ENCODE measurements around the gene LRRK2.
"Not testable (repeated sequence)": the region's sequence is repeated elsewhere in the genome, so short reads cannot be mapped to it uniquely, and the experiment has no call there.

LRRK2 gene

GRCh38 chr12:40248585-40249297 lies 23.9 kb downstream of the LRRK2 start:
- DNase-seq (ENCODE audit: low spot score): no peak

GRCh38 chr12:40250652-40251051 lies 25.9 kb downstream of the LRRK2 start:
- not testable (repeated sequence) for DNase-seq (ENCODE audit: low spot score)

- DNase-seq (ENCODE audit: low spot score): no peak
These were observed 29.1 kb downstream of the LRRK2 start for GRCh38 chr12:40253936-40254335.

DNA sequence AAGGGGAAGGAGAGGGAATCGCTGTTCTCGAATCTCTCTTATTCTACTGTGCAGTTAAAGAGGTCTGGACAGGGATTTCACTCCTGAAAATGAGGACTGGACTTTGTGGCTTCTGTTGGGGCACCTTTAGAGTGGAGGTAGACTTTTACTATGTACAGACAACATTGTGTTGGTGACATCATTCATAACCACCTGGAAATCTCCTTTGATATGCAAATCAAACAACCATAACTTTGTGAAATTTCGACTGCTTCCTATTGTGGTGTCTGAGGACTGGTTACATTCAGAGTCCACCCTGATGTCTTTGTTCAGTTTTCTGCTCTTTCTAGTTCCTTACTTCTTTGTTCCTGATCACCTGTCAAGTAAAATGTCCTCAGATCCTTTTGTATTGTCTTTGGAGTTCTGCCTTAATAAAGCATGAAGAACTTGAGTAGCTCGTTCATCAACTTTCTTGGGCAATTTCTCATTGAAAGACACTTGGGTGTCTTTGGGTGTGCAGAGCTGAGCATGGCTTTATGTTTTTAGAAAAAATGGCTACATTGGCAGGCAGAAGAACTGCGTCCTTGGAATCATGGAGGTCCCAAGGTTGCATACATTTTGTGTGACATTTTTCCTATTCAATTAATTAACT lies 29.8 kb downstream of the LRRK2 start:
- DNase-seq (ENCODE audit: low spot score): no peak

DNA sequence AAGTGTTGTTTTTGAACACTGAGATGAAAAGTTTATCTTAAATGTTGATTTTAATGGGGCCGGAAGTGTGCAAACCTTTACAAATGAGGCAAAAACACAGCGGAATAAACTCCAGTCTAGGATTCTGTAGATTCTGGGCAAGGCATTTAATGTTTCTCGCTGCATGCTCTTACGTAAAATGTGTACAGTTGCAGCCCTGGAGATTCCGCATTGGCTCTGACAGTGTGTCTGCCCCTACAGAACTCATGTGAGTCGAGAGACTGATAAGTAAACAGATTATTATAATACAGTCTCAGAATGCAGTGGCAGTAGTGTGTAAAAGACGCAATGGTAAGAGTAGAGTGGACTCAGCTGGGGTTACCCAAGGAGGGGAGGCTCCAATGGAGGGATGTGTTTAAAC lies 33.6 kb downstream of the LRRK2 start:
- no peak for DNase-seq (ENCODE audit: low spot score)

- no peak for DNase-seq (ENCODE audit: low spot score)
These were observed 37.1 kb downstream of the LRRK2 start for GRCh38 chr12:40261937-40262336.

GRCh38 chr12:40262657-40263056 lies 37.9 kb downstream of the LRRK2 start:
- no peak for DNase-seq (ENCODE audit: low spot score)

DNA sequence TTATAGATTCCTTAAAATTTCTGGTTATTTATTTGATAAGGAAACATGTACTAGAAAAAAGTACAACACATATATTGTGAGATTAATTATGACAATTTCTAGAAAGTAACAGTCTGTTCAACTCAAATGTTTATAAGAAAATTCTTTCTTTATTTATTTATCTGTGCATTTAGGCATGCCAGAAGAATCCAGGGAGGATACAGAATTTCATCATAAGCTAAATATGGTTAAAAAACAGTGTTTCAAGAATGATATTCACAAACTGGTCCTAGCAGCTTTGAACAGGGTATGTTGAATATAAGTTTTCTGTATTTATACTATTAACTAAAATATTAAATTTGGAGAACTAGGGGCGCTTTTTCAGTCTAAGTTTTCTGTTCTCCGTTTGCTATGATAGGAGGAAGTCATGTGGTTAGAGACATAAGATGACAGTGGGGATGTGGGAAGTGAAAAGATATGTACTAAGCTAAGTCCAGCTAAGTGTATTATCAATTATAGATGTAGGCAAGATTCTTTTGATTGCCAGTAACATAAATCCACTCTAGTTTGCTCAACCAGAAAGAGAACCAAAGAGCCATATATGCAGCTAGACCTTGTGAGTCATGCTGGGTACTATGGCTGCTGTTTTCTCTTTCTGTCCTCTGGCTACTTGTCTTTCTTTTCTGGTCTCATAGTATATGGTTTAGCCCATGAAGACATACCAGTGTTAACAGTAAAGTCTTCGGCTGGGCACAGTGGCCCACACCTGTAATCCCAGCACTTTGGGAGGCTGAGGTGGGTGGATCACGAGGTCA lies 39.0 kb downstream of the LRRK2 start:
- DNase-seq (ENCODE audit: low spot score): no peak

GRCh38 chr12:40271981-40272664 lies 47.3 kb downstream of the LRRK2 start:
- no peak for DNase-seq (ENCODE audit: low spot score)

GRCh38 chr12:40281791-40282364 lies 57.1 kb downstream of the LRRK2 start:
- DNase-seq (ENCODE audit: low spot score): no peak

DNA sequence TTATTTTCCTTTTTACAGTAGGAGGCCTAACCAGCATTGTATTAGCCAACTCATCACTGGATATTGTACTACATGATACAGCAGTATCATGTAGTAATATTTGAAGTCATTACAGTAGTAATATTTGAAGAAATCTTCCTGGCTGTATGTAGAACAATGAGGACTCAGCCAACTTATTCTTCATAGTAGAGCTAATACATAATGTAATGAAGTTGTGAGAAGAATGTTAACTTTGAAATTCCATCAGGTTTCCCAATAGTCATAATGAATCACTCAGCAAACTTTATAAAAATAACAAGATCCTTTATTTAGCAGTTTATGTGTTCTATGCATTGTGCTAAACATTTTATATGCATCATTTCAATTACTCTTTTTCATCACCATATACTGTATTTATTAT lies 61.8 kb downstream of the LRRK2 start:
- no peak for DNase-seq (ENCODE audit: low spot score)

DNA sequence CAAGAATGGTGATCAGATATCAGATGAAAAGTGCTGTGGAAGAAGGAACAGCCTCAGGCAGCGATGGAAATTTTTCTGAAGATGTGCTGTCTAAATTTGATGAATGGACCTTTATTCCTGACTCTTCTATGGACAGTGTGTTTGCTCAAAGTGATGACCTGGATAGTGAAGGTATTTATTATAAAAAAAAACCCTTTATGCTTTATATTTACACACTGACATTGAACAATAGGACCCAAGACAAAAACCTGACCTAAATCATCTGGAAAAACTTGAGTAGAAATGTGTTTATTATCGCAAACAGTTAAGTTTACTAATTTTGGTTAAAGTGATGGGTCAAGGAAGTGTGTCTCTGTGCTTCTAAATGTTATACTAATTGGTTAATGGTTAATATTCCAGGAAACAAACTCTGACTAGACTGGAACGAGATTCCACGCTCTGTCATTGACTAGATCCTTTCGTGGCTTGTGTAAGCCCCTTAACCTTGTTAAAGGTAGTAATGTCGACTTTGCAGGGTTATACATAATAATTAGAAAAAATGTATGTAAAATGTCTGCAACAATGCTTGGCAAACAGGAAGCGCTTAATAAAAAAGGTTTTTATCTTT lies 62.7 kb downstream of the LRRK2 start:
- no peak for DNase-seq (ENCODE audit: low spot score)

DNA sequence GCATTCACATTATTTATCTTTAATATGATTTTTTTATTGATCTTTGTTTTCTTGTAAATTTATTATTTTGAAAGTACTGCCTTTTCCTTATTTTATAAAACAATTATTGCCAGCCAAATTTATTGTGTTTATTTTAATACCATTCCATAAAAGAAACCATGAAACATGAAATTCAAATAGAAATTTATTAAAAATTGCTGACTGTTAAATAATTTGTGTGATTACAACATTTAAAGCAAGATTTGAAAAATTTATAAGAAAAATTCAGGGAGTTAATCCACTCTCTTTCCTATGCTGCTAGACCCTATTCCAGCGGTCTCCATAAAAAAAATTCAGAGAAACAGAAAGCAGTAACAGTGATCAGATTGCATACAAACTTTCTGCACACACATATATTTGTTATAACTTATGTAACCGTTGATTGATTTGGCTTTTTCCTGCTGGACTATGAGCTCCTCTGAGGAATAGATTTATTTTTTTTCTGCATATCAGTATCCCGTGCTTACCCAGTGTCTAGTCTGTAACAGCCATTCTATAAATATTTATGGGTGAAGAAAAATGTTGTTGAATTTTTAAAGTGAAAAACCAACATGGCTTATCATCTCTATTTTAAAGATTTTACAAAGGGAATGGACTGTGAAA lies 68.1 kb downstream of the LRRK2 start:
- DNase-seq (ENCODE audit: low spot score): no peak

DNA sequence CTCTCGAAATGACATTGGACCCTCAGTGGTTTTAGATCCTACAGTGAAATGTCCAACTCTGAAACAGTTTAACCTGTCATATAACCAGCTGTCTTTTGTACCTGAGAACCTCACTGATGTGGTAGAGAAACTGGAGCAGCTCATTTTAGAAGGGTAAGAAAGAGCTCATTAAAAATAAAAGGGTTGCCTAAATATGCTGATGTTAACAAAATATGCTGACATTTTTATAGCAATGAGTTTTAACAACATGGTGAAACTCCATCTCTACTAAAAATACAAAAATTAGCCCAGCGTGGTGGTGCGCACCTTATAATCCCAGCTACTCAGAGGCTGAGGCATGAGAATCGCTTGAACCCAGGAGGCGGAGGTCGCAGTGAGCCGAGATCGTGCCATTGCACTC lies 73.5 kb downstream of the LRRK2 start:
- DNase-seq (ENCODE audit: low spot score): no peak

GRCh38 chr12:40300490-40300889 lies 75.7 kb downstream of the LRRK2 start:
- no peak for DNase-seq (ENCODE audit: low spot score)

DNA sequence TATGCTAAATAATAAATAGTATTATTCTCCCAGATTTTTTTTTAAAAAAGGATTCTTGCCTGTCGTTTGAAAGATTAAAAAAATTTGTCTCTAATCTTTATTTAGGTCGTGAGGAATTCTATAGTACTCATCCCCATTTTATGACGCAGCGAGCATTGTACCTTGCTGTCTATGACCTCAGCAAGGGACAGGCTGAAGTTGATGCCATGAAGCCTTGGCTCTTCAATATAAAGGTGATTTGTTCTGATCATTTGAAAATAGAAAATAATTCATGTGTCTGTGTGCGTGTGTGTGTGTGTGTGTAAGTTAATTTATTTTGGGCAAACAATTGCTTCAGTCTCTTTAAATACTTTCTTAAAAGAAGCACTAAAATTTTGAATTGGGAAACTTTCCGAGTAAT lies 84.2 kb downstream of the LRRK2 start:
- no peak for DNase-seq (ENCODE audit: low spot score)

GRCh38 chr12:40310211-40310610 lies 85.4 kb downstream of the LRRK2 start:
- DNase-seq (ENCODE audit: low spot score): no peak

GRCh38 chr12:40312196-40312595 lies 87.4 kb downstream of the LRRK2 start:
- no peak for DNase-seq (ENCODE audit: low spot score)

DNA sequence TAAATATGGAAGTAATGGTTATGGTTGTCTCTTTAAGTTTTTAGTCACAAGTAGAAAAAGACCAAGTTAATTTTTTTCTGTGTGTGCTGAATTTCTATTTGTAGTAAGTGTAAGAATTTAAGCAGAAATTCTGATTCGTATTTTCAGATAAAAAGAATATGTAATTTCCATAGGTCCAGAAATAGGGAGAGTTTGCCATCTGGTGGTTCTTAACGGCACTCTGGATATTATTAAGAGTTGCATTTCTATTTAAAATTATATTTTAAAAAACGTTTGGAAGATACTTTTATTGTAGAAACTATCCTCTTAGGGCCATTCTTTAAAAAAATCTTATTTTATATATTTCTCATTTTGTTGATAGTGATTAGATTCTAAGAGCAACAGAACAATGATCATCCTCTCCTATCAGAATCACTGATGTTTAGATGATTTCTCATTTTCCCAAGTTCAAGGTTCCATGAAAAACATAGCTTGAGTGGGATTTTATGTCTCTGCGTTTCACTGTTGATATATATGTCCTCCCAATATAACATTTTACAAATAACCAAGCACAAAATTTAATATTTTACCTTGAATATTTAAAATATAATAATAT lies 88.3 kb downstream of the LRRK2 start:
- no peak for DNase-seq (ENCODE audit: low spot score)

GRCh38 chr12:40313928-40314327 lies 89.1 kb downstream of the LRRK2 start:
- DNase-seq (ENCODE audit: low spot score): no peak

- no peak for DNase-seq (ENCODE audit: low spot score)
These were observed 90.1 kb downstream of the LRRK2 start for GRCh38 chr12:40314927-40315326.

Data from D341Med (cell line).